ENCODE data around the gene CAPN2. TPM values are rescaled to one million over a fixed set of nuclear protein-coding genes. Genes with fewer than 3 reads are reported as not detected.

CAPN2 gene
- 100 to 1,000 TPM; 182 to 211 (median 191) TPM for polyA plus RNA-seq (ENCODE audit: insufficient read length in 4 of 4)

- DNase-seq (ENCODE audit: low read depth in 4 of 4, low spot score in 2 of 4) = peak in 1 of 4 donors; percentile 64
Measured at GRCh38 chr1:223712194-223712849, at the start of gene CAPN2. Gene CAPN2 (plus strand): TSS chr1:223712539. CDS start chr1:223712641, 102 bp downstream.

GRCh38 chr1:223662943-223663342, 49.4 kb upstream of the CAPN2 start:
- no peak for DNase-seq (ENCODE audit: low read depth in 4 of 4, low spot score in 2 of 4)

- no peak for DNase-seq (ENCODE audit: low read depth in 4 of 4, low spot score in 2 of 4)
Measured at GRCh38 chr1:223664106-223664505, 48.2 kb upstream of the CAPN2 start.

GRCh38 chr1:223665592-223666312, 46.6 kb upstream of the CAPN2 start, which contains the start of gene CAPN8:
Gene CAPN8 (minus strand): TSS chr1:223665701. CDS start chr1:223665646, 55 bp downstream.
- no peak for DNase-seq (ENCODE audit: low read depth in 4 of 4, low spot score in 2 of 4)

GRCh38 chr1:223667484-223668182, 44.7 kb upstream of the CAPN2 start:
- DNase-seq (ENCODE audit: low read depth in 4 of 4, low spot score in 2 of 4) = no peak

- no peak for DNase-seq (ENCODE audit: low read depth in 4 of 4, low spot score in 2 of 4)
Measured at GRCh38 chr1:223669003-223669795, 43.1 kb upstream of the CAPN2 start.

GRCh38 chr1:223670458-223671159, 41.7 kb upstream of the CAPN2 start:
- DNase-seq (ENCODE audit: low read depth in 4 of 4, low spot score in 2 of 4) = peak in 1 of 4 donors; percentile 23

GRCh38 chr1:223674119-223674890, 38.0 kb upstream of the CAPN2 start:
- no peak for DNase-seq (ENCODE audit: low read depth in 4 of 4, low spot score in 2 of 4)

- DNase-seq (ENCODE audit: low read depth in 4 of 4, low spot score in 2 of 4) = no peak
Measured at GRCh38 chr1:223678841-223679240, 33.5 kb upstream of the CAPN2 start.

GRCh38 chr1:223680188-223680587, 32.2 kb upstream of the CAPN2 start:
- DNase-seq (ENCODE audit: low read depth in 4 of 4, low spot score in 2 of 4) = no peak

- no peak for DNase-seq (ENCODE audit: low read depth in 4 of 4, low spot score in 2 of 4)
Measured at GRCh38 chr1:223682502-223682901, 29.8 kb upstream of the CAPN2 start.

GRCh38 chr1:223683586-223684487, 28.5 kb upstream of the CAPN2 start:
- peak; percentile 50 to 81 (median 63) for DNase-seq (ENCODE audit: low read depth in 4 of 4, low spot score in 2 of 4)

- no peak for DNase-seq (ENCODE audit: low read depth in 4 of 4, low spot score in 2 of 4)
Measured at GRCh38 chr1:223684488-223684792, 27.9 kb upstream of the CAPN2 start.

- no peak for DNase-seq (ENCODE audit: low read depth in 4 of 4, low spot score in 2 of 4)
Measured at GRCh38 chr1:223691121-223691520, 21.2 kb upstream of the CAPN2 start.

- no peak for DNase-seq (ENCODE audit: low read depth in 4 of 4, low spot score in 2 of 4)
Measured at GRCh38 chr1:223695014-223695548, 17.3 kb upstream of the CAPN2 start.

GRCh38 chr1:223695941-223696340, 16.4 kb upstream of the CAPN2 start:
- DNase-seq (ENCODE audit: low read depth in 4 of 4, low spot score in 2 of 4) = no peak

GRCh38 chr1:223700388-223700918, 11.9 kb upstream of the CAPN2 start:
- DNase-seq (ENCODE audit: low read depth in 4 of 4, low spot score in 2 of 4) = no peak
